Activated CD8-positive, alpha-beta T cell treated with anti-CD3 and anti-CD28 coated beads for 36 hours (primary cell): Measurements from ENCODE around the gene LAMA5. TPM values are rescaled to one million over a fixed set of nuclear protein-coding genes. Genes with fewer than 3 reads are reported as not detected.

Source experiments
- ATAC-seq: fragments of 200-7000 bp; cut with Tn5 transposase; one replicate; pipeline ENCODE4 v1.10.0; 2021; ENCODE audit warnings: mild to moderate bottlenecking, moderate library complexity
- CTCF ChIA-PET: fragments of 350-600 bp; sonication (Branson Sonifier 250); formaldehyde crosslinking; loops from one replicate; lab custom pipeline; 2021; ENCODE audit warnings: antibody characterized with exemption; lab: Charles Lee
- POLR2A ChIA-PET: fragments of 350-600 bp; sonication (Branson Sonifier 250); formaldehyde crosslinking; loops from one replicate; lab custom pipeline; 2021; ENCODE audit warnings: antibody characterized with exemption; lab: Charles Lee
- DNase-seq: peaks from one replicate; pipeline ENCODE4 v3.0.0-alpha.2; 2020
- H3K27ac Mint-ChIP-seq: one replicate; pipeline ENCODE4 v1.8.0; 2021; ENCODE audit warnings: mild to moderate bottlenecking, mixed read lengths
- H3K27me3 Mint-ChIP-seq: one replicate; pipeline ENCODE4 v1.8.0; 2021; ENCODE audit warnings: mixed read lengths
- H3K36me3 Mint-ChIP-seq: one replicate; pipeline ENCODE4 v1.8.0; 2021; ENCODE audit warnings: low read depth, mixed read lengths
- H3K4me1 Mint-ChIP-seq: one replicate; pipeline ENCODE4 v1.8.0; 2021; ENCODE audit warnings: low read depth, mixed read lengths
- H3K4me3 Mint-ChIP-seq: one replicate; pipeline ENCODE4 v1.8.0; 2021; ENCODE audit warnings: mild to moderate bottlenecking, moderate library complexity, mixed read lengths
- H3K9me3 Mint-ChIP-seq: one replicate; pipeline ENCODE4 v1.8.0; 2021; ENCODE audit warnings: mixed read lengths
- intact Hi-C: fragments of 100-400 bp; cut with micrococcal nuclease; formaldehyde crosslinking; loops from one replicate; pipeline ENCODE4 v1.10.0; 2022
- total RNA-seq, 2 experiments: library from RNA; stranded (reverse); gene quantifications; one replicate each; pipeline ENCODE4 v1.2.3, GENCODE V29; 2021
- TF ChIP-seq, protein P1 (sequence below): fragments of 200-600 bp; IDR thresholded peaks from one replicate; pipeline ENCODE4 v1.8.0; 2022; ENCODE audit warnings: antibody characterized with exemption, mild to moderate bottlenecking

LAMA5 gene
- total RNA-seq, 2 experiments from 2014 or later: 0.25 to 0.76 TPM

DNA sequence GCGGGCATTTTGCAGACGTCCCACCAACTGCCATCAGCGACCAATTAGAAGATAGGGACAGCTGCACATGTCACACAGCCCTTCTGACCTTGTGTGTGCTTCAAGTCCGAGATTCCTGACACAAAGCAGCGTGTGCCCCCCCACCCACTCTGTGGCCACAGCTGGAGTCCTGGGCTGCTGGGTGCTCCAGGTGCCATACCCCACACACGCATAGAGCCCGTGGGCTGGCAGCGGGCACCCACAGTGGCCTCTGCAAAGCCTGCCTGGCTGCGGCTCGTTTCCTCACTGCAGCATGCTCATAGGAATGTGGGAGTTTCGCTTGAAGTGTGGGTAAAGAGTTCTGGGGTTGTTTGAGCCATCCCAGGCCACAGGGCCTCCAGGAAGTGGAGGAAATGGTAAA, 66.8 kb downstream of the LAMA5 start:
- ChIA-PET POLR2A (interaction anchor here (0.9 kb wide), 1 partner anchor 179 kb away, joined by 3 read pairs; no protein-coding TSS in a partner anchor), CTCF (interaction anchor here (0.8 to 1.9 kb wide), 5 partner anchors 9 to 317 kb away, joined by 3 to 16 read pairs (median 5); no protein-coding TSS in a partner anchor)
- TF ChIP-seq, protein P1, sequence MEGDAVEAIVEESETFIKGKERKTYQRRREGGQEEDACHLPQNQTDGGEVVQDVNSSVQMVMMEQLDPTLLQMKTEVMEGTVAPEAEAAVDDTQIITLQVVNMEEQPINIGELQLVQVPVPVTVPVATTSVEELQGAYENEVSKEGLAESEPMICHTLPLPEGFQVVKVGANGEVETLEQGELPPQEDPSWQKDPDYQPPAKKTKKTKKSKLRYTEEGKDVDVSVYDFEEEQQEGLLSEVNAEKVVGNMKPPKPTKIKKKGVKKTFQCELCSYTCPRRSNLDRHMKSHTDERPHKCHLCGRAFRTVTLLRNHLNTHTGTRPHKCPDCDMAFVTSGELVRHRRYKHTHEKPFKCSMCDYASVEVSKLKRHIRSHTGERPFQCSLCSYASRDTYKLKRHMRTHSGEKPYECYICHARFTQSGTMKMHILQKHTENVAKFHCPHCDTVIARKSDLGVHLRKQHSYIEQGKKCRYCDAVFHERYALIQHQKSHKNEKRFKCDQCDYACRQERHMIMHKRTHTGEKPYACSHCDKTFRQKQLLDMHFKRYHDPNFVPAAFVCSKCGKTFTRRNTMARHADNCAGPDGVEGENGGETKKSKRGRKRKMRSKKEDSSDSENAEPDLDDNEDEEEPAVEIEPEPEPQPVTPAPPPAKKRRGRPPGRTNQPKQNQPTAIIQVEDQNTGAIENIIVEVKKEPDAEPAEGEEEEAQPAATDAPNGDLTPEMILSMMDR: no peak
- peaks cover 20% of the 10 kb centered on the region for H3K4me1 Mint-ChIP-seq
- no peaks in the 10 kb centered on the region for H3K27me3 Mint-ChIP-seq
- peaks cover 19% of the 10 kb centered on the region for H3K36me3 Mint-ChIP-seq
- no peak overlapping the region for H3K4me3 Mint-ChIP-seq
- ATAC-seq (no peak), DNase-seq (no peak)
- no peaks in the 10 kb centered on the region for H3K9me3 Mint-ChIP-seq
- H3K27ac Mint-ChIP-seq: no peak overlapping the region
- intact Hi-C loops: loop anchor here (2.0 kb wide), 1 partner anchor 82 kb away; no protein-coding TSS in a partner anchor

DNA sequence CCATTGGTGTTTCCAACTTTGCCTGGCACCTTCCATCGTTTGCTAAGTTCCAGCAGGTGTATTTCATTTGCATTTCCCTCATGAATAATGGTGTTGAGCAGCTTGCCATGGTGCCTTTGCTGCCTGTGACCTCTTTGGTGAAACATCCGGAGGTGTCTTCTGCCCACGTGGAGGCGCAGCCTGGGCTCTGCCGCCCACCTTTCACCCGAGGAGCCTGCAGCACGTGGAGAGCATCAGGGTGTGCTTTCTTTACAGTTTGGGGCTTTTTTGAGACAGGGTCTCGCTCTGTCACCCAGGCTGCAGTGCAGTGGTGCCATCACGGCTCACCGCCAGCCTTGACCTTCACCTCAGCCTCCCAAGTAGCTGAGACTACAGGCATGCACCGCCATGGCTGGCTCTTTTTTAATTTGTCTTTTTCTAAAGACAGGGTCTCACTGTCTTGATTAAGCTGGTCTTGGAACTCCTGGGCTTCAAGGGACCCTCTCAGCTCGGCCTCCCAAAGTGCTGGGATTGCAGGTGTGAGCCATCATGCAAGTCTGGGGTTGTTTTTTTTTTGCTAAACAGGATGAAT, 67.4 kb downstream of the LAMA5 start:
- TF ChIP-seq, protein P1: no peak
- POLR2A ChIA-PET: no interaction called here
- Mint-ChIP-seq H3K27me3 (no peaks in the 10 kb centered on the region), H3K36me3 (peaks cover 14% of the 10 kb centered on the region), H3K27ac (no peak overlapping the region), H3K4me3 (no peak overlapping the region), H3K9me3 (no peaks in the 10 kb centered on the region), H3K4me1 (peaks cover 14% of the 10 kb centered on the region)
- DNase-seq (no peak), ATAC-seq (no peak)
- intact Hi-C loops: loop anchor here (2.0 kb wide), 1 partner anchor 83 kb away; no protein-coding TSS in a partner anchor
- CTCF ChIA-PET: interaction anchor here (1.9 kb wide), 1 partner anchor 83 kb away, joined by 16 read pairs; no protein-coding TSS in a partner anchor

DNA sequence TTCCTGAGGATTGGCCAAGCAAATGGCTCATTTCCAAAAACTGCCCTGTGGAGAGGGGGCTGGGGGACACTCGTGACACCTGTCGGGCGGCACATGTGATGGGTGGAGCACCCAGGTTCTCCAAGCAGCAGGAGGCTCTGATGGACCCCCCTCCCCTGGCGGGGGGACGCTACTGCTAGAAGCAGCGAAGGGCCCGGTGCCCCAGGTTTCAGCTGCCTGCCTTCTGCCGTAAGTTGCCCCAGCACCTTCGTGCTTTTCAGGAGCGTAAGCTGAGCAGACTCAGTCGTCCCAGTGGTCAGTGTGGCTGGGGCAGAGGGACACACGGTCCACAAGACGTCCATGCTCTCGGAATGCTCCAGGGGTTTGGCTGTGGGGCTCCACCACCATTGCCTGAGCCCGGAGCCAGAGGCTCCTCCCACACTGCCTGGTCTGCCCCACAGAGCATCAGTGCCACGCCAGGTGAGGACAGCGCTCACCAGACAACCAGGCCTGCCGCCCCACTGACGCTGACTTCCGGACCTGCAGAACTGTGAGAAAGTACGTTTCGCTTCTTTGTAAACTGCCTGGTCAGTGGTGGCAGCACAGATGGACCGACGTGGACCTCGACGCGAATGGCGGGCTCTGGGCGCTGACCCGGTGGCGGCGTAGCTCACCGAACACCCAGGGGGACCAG, 68.4 kb downstream of the LAMA5 start:
- Mint-ChIP-seq H3K9me3 (no peaks in the 10 kb centered on the region), H3K4me1 (peaks cover 4% of the 10 kb centered on the region), H3K36me3 (peaks cover 7% of the 10 kb centered on the region), H3K27ac (no peak overlapping the region), H3K27me3 (no peaks in the 10 kb centered on the region), H3K4me3 (no peak overlapping the region)
- intact Hi-C loops: no loop called here
- CTCF ChIA-PET: no interaction called here
- DNase-seq (no peak), ATAC-seq (no peak)
- TF ChIP-seq, protein P1: no peak
- POLR2A ChIA-PET: no interaction called here

DNA sequence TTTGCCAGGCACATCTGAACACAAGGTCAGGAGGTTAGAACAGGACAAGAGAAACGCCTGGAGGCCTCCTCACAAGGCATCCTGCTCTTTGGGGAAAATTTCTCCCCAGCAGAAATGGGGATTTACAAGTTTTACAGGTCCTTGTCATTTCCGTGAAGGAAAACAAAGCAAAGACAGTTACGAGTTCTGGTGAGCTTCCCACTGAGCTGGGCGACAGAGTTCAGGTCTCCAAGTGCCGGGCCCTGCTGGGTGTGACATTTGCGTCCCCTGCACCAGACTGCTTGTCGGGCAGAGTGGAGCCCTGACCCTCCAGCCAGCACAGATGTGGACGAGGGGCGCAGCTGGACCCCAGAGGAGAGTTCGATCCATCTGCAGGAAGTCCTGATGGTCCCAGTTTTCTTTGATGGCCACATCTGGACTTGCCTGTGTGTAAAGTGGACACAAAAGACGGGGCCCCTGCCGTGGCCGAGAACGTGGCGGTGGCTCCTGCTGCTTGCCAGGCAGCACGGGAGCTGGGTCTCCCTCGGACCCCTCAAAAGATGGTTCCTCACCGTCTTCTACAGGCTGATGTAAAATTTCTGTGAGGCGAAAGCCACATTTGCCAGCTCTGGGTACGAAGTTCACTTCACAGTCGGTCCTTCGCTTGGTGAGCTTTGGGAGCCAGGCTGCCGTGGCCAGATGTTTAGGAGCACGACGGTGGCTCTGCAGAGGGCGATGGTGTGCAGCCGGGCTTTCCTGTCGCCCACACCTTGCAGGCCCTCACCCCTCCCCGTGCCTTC, 69.5 kb downstream of the LAMA5 start:
- H3K27me3 Mint-ChIP-seq: no peaks in the 10 kb centered on the region
- H3K4me3 Mint-ChIP-seq: no peak overlapping the region
- H3K36me3 Mint-ChIP-seq: peaks cover 3% of the 10 kb centered on the region
- DNase-seq: no peak
- no peak overlapping the region for H3K27ac Mint-ChIP-seq
- no peak for ATAC-seq
- ChIA-PET POLR2A (no interaction called here), CTCF (no interaction called here)
- intact Hi-C loops: no loop called here
- TF ChIP-seq, protein P1: no peak
- H3K9me3 Mint-ChIP-seq: no peaks in the 10 kb centered on the region
- peaks cover 4% of the 10 kb centered on the region for H3K4me1 Mint-ChIP-seq
